HFFc6 (cell line): ENCODE measurements around the gene SIK2. TPM values are rescaled to one million over a fixed set of nuclear protein-coding genes. Genes with fewer than 3 reads are reported as not detected.

Experiments used
- DNase-seq: peaks from one replicate; pipeline ENCODE4 v3.0.0-alpha.2; 2018
- H3K27ac Mint-ChIP-seq: 2 replicates; pipeline ENCODE4 v1.8.0; 2020; ENCODE audit warnings: mild to moderate bottlenecking, mixed read lengths
- H3K27me3 Mint-ChIP-seq: 2 replicates; pipeline ENCODE4 v1.8.0; 2021; ENCODE audit warnings: mild to moderate bottlenecking, moderate library complexity, mixed read lengths; ENCODE audit not compliant: insufficient read depth
- H3K36me3 Mint-ChIP-seq: 2 replicates; pipeline ENCODE4 v1.8.0; 2021; ENCODE audit warnings: low read depth, mixed read lengths
- H3K4me1 Mint-ChIP-seq: 2 replicates; pipeline ENCODE4 v1.8.0; 2020; ENCODE audit warnings: low read depth, mixed read lengths
- H3K4me3 Mint-ChIP-seq: 2 replicates; pipeline ENCODE4 v1.8.0; 2020; ENCODE audit warnings: mild to moderate bottlenecking, moderate library complexity, mixed read lengths
- H3K9me3 Mint-ChIP-seq: 2 replicates; pipeline ENCODE4 v1.8.0; 2020; ENCODE audit warnings: mild to moderate bottlenecking, mixed read lengths
- CTCF ChIP-seq: fragments of 200-600 bp; sonication (generic); IDR thresholded peaks from 2 replicates; pipeline ENCODE4 v1.5.0; 2021; ENCODE audit warnings: antibody characterized with exemption, mild to moderate bottlenecking
- total RNA-seq, 6 experiments: library from RNA; stranded (reverse); fragmentation: NEBNext Ultra II Directional; extraction: Animal tissue kit (Norgen Biotek cat#: 25700); gene quantifications; 2 replicates in 1 of 6; 3 replicates in 5 of 6; pipeline ENCODE4 v1.2.3, GENCODE V29; 2021

SIK2 gene
- total RNA-seq, 6 experiments from 2014 or later, result 15.4 to 25.5 (median 18.0) TPM

GRCh38 chr11:111698852-111699559, 96.8 kb downstream of the SIK2 start:
- peaks cover 2% of the 10 kb centered on the region for H3K27me3 Mint-ChIP-seq
- DNase-seq, result no peak
- H3K27ac Mint-ChIP-seq, result no peak overlapping the region; the same call in 1 of the 2 replicates
- no peaks in the 10 kb centered on the region for H3K9me3 Mint-ChIP-seq
- no peak overlapping the region for H3K4me3 Mint-ChIP-seq
- no peak for TF ChIP-seq CTCF
- peaks cover 42% of the 10 kb centered on the region for H3K4me1 Mint-ChIP-seq
- peaks cover 1% of the 10 kb centered on the region; the same call in 1 of the 2 replicates for H3K36me3 Mint-ChIP-seq

GRCh38 chr11:111699579-111700156, 97.4 kb downstream of the SIK2 start:
- Mint-ChIP-seq H3K4me1 (peaks cover 36% of the 10 kb centered on the region), H3K9me3 (no peaks in the 10 kb centered on the region), H3K36me3 (peaks cover 4% of the 10 kb centered on the region), H3K4me3 (no peak overlapping the region), H3K27ac (no peak overlapping the region), H3K27me3 (peaks cover 2% of the 10 kb centered on the region)
- no peak for TF ChIP-seq CTCF
- no peak for DNase-seq

- DNase-seq, result no peak
- H3K27me3 Mint-ChIP-seq, result peaks cover 2% of the 10 kb centered on the region
- peaks cover 32% of the 10 kb centered on the region for H3K4me1 Mint-ChIP-seq
- peaks cover 9% of the 10 kb centered on the region for H3K36me3 Mint-ChIP-seq
- no peak for TF ChIP-seq CTCF
- H3K9me3 Mint-ChIP-seq, result no peaks in the 10 kb centered on the region
- H3K27ac Mint-ChIP-seq, result no peak overlapping the region
- no peak overlapping the region for H3K4me3 Mint-ChIP-seq
Observed at GRCh38 chr11:111700162-111700561, 97.9 kb downstream of the SIK2 start.

- Mint-ChIP-seq H3K9me3 (no peaks in the 10 kb centered on the region), H3K4me3 (no peak overlapping the region), H3K27me3 (peaks cover 2% of the 10 kb centered on the region; the same call in 1 of the 2 replicates), H3K4me1 (peaks cover 21% of the 10 kb centered on the region), H3K27ac (no peak overlapping the region), H3K36me3 (peaks cover 17% of the 10 kb centered on the region)
- no peak for TF ChIP-seq CTCF
- DNase-seq, result no peak
Observed at GRCh38 chr11:111702623-111703022, 100.4 kb downstream of the SIK2 start.

GRCh38 chr11:111703576-111703975, 101.3 kb downstream of the SIK2 start:
- peaks cover 17% of the 10 kb centered on the region for H3K36me3 Mint-ChIP-seq
- no peaks in the 10 kb centered on the region for H3K9me3 Mint-ChIP-seq
- peaks cover 15% of the 10 kb centered on the region for H3K4me1 Mint-ChIP-seq
- H3K27ac Mint-ChIP-seq, result no peak overlapping the region
- H3K4me3 Mint-ChIP-seq, result no peak overlapping the region
- TF ChIP-seq CTCF, result no peak
- DNase-seq, result no peak
- H3K27me3 Mint-ChIP-seq, result peaks cover 2% of the 10 kb centered on the region; the same call in 1 of the 2 replicates
